Raji (cell line): ENCODE measurements around the gene TNFRSF12A.
A peak's percentile ranks its signal among the peaks of the same experiment; 100 is the strongest.

ENCODE experiments used
- POLR2A ChIP-seq: IDR thresholded peaks from 2 replicates; pipeline ENCODE4 v1.6.1; 2011; ENCODE audit warnings: low read depth, low read length, control low read depth; ENCODE audit not compliant: insufficient read depth

TNFRSF12A gene

GRCh38 chr16:3036726-3037315, 16.7 kb downstream of the TNFRSF12A start, which contains the start of gene BICDL2:
Gene BICDL2, minus strand, starts transcription at chr16:3036944. Its CDS starts 1,448 bp downstream, at chr16:3035496.
- no peak for TF ChIP-seq POLR2A

- no peak for TF ChIP-seq POLR2A
Observed at GRCh38 chr16:3038256-3038655, 18.1 kb downstream of the TNFRSF12A start.

GRCh38 chr16:3038896-3039295, 18.7 kb downstream of the TNFRSF12A start:
- TF ChIP-seq POLR2A: no peak

GRCh38 chr16:3042376-3042775, 22.2 kb downstream of the TNFRSF12A start:
- no peak for TF ChIP-seq POLR2A

GRCh38 chr16:3044708-3045107, 24.5 kb downstream of the TNFRSF12A start:
- TF ChIP-seq POLR2A: no peak

GRCh38 chr16:3045758-3046640, 25.8 kb downstream of the TNFRSF12A start, which contains the start of gene MMP25:
Gene MMP25, plus strand, starts transcription at chr16:3046561. Its CDS starts 357 bp downstream, at chr16:3046918.
- no peak for TF ChIP-seq POLR2A

- no peak for TF ChIP-seq POLR2A
Observed at GRCh38 chr16:3046641-3047386, 26.6 kb downstream of the TNFRSF12A start.

GRCh38 chr16:3047387-3047720, 27.2 kb downstream of the TNFRSF12A start:
- TF ChIP-seq POLR2A: no peak

GRCh38 chr16:3049921-3050481, 29.8 kb downstream of the TNFRSF12A start:
- TF ChIP-seq POLR2A: 0 out of 2 replicates have a peak, but pooled peaks have one; percentile 27

- no peak for TF ChIP-seq POLR2A
Observed at GRCh38 chr16:3050487-3050886, 30.3 kb downstream of the TNFRSF12A start.

GRCh38 chr16:3051009-3051408, 30.8 kb downstream of the TNFRSF12A start:
- TF ChIP-seq POLR2A: no peak

GRCh38 chr16:3051494-3051893, 31.3 kb downstream of the TNFRSF12A start:
- TF ChIP-seq POLR2A: no peak

GRCh38 chr16:3054965-3055733, 35.0 kb downstream of the TNFRSF12A start:
- TF ChIP-seq POLR2A: no peak
